HCT116 (cell line): ENCODE data around the gene ALLC. TPM values are rescaled to one million over a fixed set of nuclear protein-coding genes. Genes with fewer than 3 reads are reported as not detected.

Experiments
- ATAC-seq: fragments of 200-7000 bp; cut with Tn5 transposase; 2 replicates; pipeline ENCODE4 v1.9.1; 2020; ENCODE audit warnings: mild to moderate bottlenecking, moderate library complexity
- BruUV-seq: library from RNA; stranded (reverse); fragments of 400-500 nt; replicated peaks from 2 replicates; lab custom pipeline; 2021; lab: Mats Ljungman, UMichigan
- CTCF ChIA-PET: fragments of 300-600 bp; sonication (Branson Sonifier 250); formaldehyde crosslinking; loops from one replicate; lab custom pipeline; 2021; ENCODE audit warnings: antibody characterized with exemption; lab: Charles Lee
- POLR2A ChIA-PET: fragments of 300-600, 350-600 bp; sonication (Branson Sonifier 250); formaldehyde crosslinking; loops from one replicate; lab custom pipeline; 2021; ENCODE audit warnings: antibody characterized with exemption; lab: Charles Lee
- RAD21 ChIA-PET, 2 experiments: fragments of 300-600 bp; sonication (Branson Sonifier 250); formaldehyde crosslinking; loops; one replicate each; lab custom pipeline; 2023; ENCODE audit warnings: low total read pairs in 2 of 2; ENCODE audit not compliant: uncharacterized antibody in 2 of 2, unreplicated experiment in 2 of 2, low non-redundant PET in 1 of 2; lab: Charles Lee
- DNase-seq: peaks from one replicate; pipeline ENCODE4 v3.0.0-alpha.2; 2010; ENCODE audit warnings: low read depth, low spot score
- H2AFZ ChIP-seq: fragments of 200-600 bp; shearing (Covaris generic), sonication (generic); 2 replicates; pipeline ENCODE4 v1.6.1; 2017; ENCODE audit warnings: low read depth, mixed run types, mixed read lengths, antibody characterized with exemption, low read length; ENCODE audit not compliant: poor library complexity, severe bottlenecking
- H3K27ac ChIP-seq: 2 replicates; pipeline ENCODE4 v1.5.1; 2012; ENCODE audit warnings: low read depth, low read length
- H3K27me3 ChIP-seq: fragments of 200-600 bp; sonication (generic); 2 replicates; pipeline ENCODE4 v1.6.1; 2016; ENCODE audit warnings: mixed run types, low read length, mixed read lengths; ENCODE audit not compliant: insufficient read depth
- H3K36me3 ChIP-seq, 2 experiments: fragments of 200-500 bp in 1 of 2; fragments of 200-600 bp in 1 of 2; sonication (Bioruptor generic) in 1 of 2; sonication (generic) in 1 of 2; 2 replicates each; pipeline versions ENCODE4 v1.5.1 to v1.6.1; 2014 to 2016; ENCODE audit warnings: low read length in 2 of 2, inconsistent platforms in 1 of 2, mixed read lengths in 1 of 2, mixed run types in 1 of 2; ENCODE audit not compliant: insufficient read depth in 2 of 2, control insufficient read depth in 1 of 2
- H3K4me1 ChIP-seq, 2 experiments: fragments of 200-600 bp in 1 of 2; sonication (generic) in 1 of 2; 2 replicates each; pipeline versions ENCODE4 v1.5.1 to v1.6.1; 2012 to 2017; ENCODE audit warnings: low read length in 2 of 2, inconsistent platforms in 1 of 2, mild to moderate bottlenecking in 1 of 2, mixed read lengths in 1 of 2, mixed run types in 1 of 2, moderate library complexity in 1 of 2; ENCODE audit not compliant: insufficient read depth in 2 of 2, control insufficient read depth in 1 of 2
- H3K4me2 ChIP-seq: fragments of 200-600 bp; sonication (generic); 2 replicates; pipeline ENCODE4 v1.6.1; 2017; ENCODE audit warnings: mixed run types, low read length, mixed read lengths
- H3K4me3 ChIP-seq, 2 experiments: fragments of 200-600 bp in 1 of 2; sonication (generic) in 1 of 2; replicated peaks in 1 of 2; 2 replicates each; pipeline ENCODE4 v1.5.1; 2011 to 2016; ENCODE audit warnings: low read length in 2 of 2, control low read depth in 1 of 2, low read depth in 1 of 2, mild to moderate bottlenecking in 1 of 2, mixed read lengths in 1 of 2, mixed run types in 1 of 2
- H3K79me2 ChIP-seq: fragments of 200-600 bp; sonication (generic); 2 replicates; pipeline ENCODE4 v1.6.1; 2017; ENCODE audit warnings: mild to moderate bottlenecking, mixed run types, low read length, moderate library complexity, mixed read lengths; ENCODE audit not compliant: insufficient read depth
- H3K9ac ChIP-seq: fragments of 200-600 bp; sonication (generic); 2 replicates; pipeline ENCODE4 v1.6.1; 2016; ENCODE audit warnings: low read length, mixed read lengths
- H3K9me2 ChIP-seq: fragments of 200-600 bp; sonication (generic), shearing (Covaris generic); 2 replicates; pipeline ENCODE4 v1.6.1; 2017; ENCODE audit warnings: mixed run types, mild to moderate bottlenecking, moderate library complexity; ENCODE audit not compliant: insufficient read depth
- H3K9me3 ChIP-seq, 2 experiments: fragments of 200-500 bp in 1 of 2; fragments of 200-600 bp in 1 of 2; sonication (Bioruptor generic) in 1 of 2; sonication (generic) in 1 of 2; 2 replicates each; pipeline ENCODE4 v1.6.1; 2014 to 2017; ENCODE audit warnings: low read length in 2 of 2, mixed read lengths in 2 of 2, inconsistent platforms in 1 of 2, low read depth in 1 of 2, mild to moderate bottlenecking in 1 of 2, mixed run types in 1 of 2, moderate library complexity in 1 of 2; ENCODE audit not compliant: control insufficient read depth in 1 of 2, insufficient read depth in 1 of 2
- H4K20me1 ChIP-seq: fragments of 200-600 bp; sonication (generic), shearing (Covaris generic); 2 replicates; pipeline ENCODE4 v1.6.1; 2017; ENCODE audit warnings: mixed run types, mild to moderate bottlenecking, moderate library complexity; ENCODE audit not compliant: insufficient read depth
- CBX3 ChIP-seq: IDR thresholded peaks from 2 replicates; pipeline ENCODE4 v1.6.1; 2012; ENCODE audit warnings: low read depth
- ELF1 ChIP-seq: IDR thresholded peaks from 2 replicates; pipeline ENCODE4 v1.6.1; 2012; ENCODE audit warnings: low read depth, borderline replicate concordance
- EZH2 ChIP-seq: fragments of 200-600 bp; sonication (generic); IDR thresholded peaks from 2 replicates; pipeline ENCODE4 v1.6.1; 2017; ENCODE audit warnings: antibody characterized with exemption, mixed run types
- EZH2phosphoT487 ChIP-seq: fragments of 200-600 bp; IDR thresholded peaks from 2 replicates; pipeline ENCODE4 v1.6.1; 2018; ENCODE audit warnings: antibody characterized with exemption, borderline replicate concordance
- MAX ChIP-seq: IDR thresholded peaks from 2 replicates; pipeline ENCODE4 v1.6.1; 2012
- POLR2A ChIP-seq: IDR thresholded peaks from 2 replicates; pipeline ENCODE4 v1.7.0; 2011; ENCODE audit warnings: borderline replicate concordance; ENCODE audit not compliant: insufficient read depth, insufficient read length; ENCODE audit errors: extremely low read depth
- POLR2AphosphoS5 ChIP-seq: IDR thresholded peaks from 2 replicates; pipeline ENCODE4 v1.6.1; 2011; ENCODE audit warnings: mild to moderate bottlenecking, low read depth, low read length, moderate library complexity
- RAD21 ChIP-seq: IDR thresholded peaks from 2 replicates; pipeline ENCODE4 v1.6.1; 2012; ENCODE audit warnings: low read depth, mild to moderate bottlenecking
- REST ChIP-seq: IDR thresholded peaks from 2 replicates; pipeline ENCODE4 v1.6.1; 2012; ENCODE audit warnings: low read depth
- SP1 ChIP-seq: IDR thresholded peaks from 2 replicates; pipeline ENCODE4 v1.6.1; 2012; ENCODE audit warnings: low read depth
- ZBTB33 ChIP-seq: IDR thresholded peaks from 2 replicates; pipeline ENCODE4 v1.6.1; 2011; ENCODE audit warnings: mild to moderate bottlenecking, low read length, moderate library complexity; ENCODE audit not compliant: insufficient replicate concordance; ENCODE audit errors: extremely low read depth
- ZNF274 ChIP-seq: fragments of 200-500 bp; sonication (Bioruptor generic); IDR thresholded peaks from 2 replicates; pipeline ENCODE4 v1.6.1; 2014; ENCODE audit warnings: mild to moderate bottlenecking, low read depth, low read length, inconsistent platforms
- intact Hi-C: fragments of 100-400 bp; cut with micrococcal nuclease; formaldehyde crosslinking; loops from 2 replicates; pipeline ENCODE4 v1.10.0; 2022
- total RNA-seq: library from RNA; stranded (reverse); gene quantifications from one replicate; pipeline ENCODE4 v1.2.1, GENCODE V29; 2021; ENCODE audit not compliant: unreplicated experiment

ALLC gene
- total RNA-seq, 1 experiment from 2014 or later: not detected

GRCh38 chr2:3718679-3719078, 60.7 kb downstream of the ALLC start:
- Histone ChIP-seq H3K27ac (no peak overlapping the region), H3K9me2 (no peaks in the 10 kb centered on the region), H3K4me1 (no peaks in the 10 kb centered on the region), H3K4me3 (no peak overlapping the region), H4K20me1 (no peaks in the 10 kb centered on the region), H2AFZ (no peak overlapping the region), H3K4me2 (no peak overlapping the region), H3K9ac (no peak overlapping the region), H3K36me3 (no peaks in the 10 kb centered on the region), H3K79me2 (no peaks in the 10 kb centered on the region), H3K27me3 (peaks cover 35% of the 10 kb centered on the region), H3K9me3 (peaks cover 0 to 5% of the 10 kb centered on the region in 2 experiments; a peak in 1 of 4 replicates)
- intact Hi-C loops: no loop called here
- ATAC-seq (no peak), DNase-seq (no peak)
- TF ChIP-seq ZBTB33 (no peak), POLR2A (no peak), POLR2AphosphoS5 (no peak), ELF1 (no peak), EZH2 (no peak)
- ChIA-PET POLR2A (no interaction called here), CTCF (interaction anchor here (1.6 kb wide), 1 partner anchor 9 kb away, joined by 5 read pairs; no protein-coding TSS in a partner anchor), RAD21 (no interaction called here)
- no TSS peak for BruUV-seq

GRCh38 chr2:3725002-3725401, 67.0 kb downstream of the ALLC start:
- Histone ChIP-seq H3K4me3 (no peak overlapping the region), H3K4me1 (no peaks in the 10 kb centered on the region), H3K9ac (no peak overlapping the region), H3K79me2 (no peaks in the 10 kb centered on the region), H3K27ac (no peak overlapping the region), H3K4me2 (no peak overlapping the region), H3K9me2 (no peaks in the 10 kb centered on the region), H3K27me3 (peaks cover 27% of the 10 kb centered on the region), H3K36me3 (no peaks in the 10 kb centered on the region), H4K20me1 (no peaks in the 10 kb centered on the region), H2AFZ (no peak overlapping the region), H3K9me3 (peaks cover 0 to 5% of the 10 kb centered on the region in 2 experiments; a peak in 1 of 4 replicates)
- ChIA-PET POLR2A (no interaction called here), RAD21 (no interaction called here), CTCF (no interaction called here)
- DNase-seq (no peak), ATAC-seq (no peak)
- intact Hi-C loops: no loop called here
- BruUV-seq: no TSS peak
- no peak for TF ChIP-seq ELF1
- no peak for TF ChIP-seq POLR2A
- TF ChIP-seq ZBTB33: no peak
- no peak for TF ChIP-seq MAX
- TF ChIP-seq RAD21: no peak
- TF ChIP-seq SP1: no peak
- no peak for TF ChIP-seq EZH2phosphoT487
- TF ChIP-seq ZNF274: no peak
- TF ChIP-seq REST: no peak
- no peak for TF ChIP-seq EZH2
- no peak for TF ChIP-seq CBX3
